ENCODE measurements around the gene PDE4B.

Gene PDE4B

DNA sequence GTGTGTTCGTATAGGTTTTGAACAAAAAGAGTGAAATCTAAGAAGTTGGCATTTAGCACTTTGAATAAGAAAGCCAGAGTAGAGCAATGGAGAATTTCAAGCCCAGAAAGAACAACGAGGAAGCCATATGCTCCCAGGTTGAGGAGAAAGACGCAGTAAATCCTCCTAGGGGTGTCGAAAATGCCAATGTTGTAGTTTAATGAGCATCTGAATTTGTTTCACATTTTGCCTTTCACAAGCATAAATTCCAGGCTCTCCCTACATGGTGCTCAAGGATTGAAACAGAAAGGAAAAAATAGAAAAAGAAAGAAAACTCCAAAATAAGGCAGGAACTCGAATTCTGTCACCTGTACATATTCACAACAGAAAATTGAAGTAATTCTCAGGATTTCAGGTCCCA, 476.5 kb downstream of the PDE4B start:
- TF ChIP-seq CTCF (IDR thresholded peaks at IDR 0.05; ENCODE audit: low read depth, low read length), result no peak
- DNase-seq (ENCODE audit: low read depth, low spot score), result no peak
- in situ Hi-C loops (cut with HindIII; ENCODE audit: low sequenced_read_pairs), result loop anchor here (25.0 kb wide), 1 partner anchor 168 kb away; no protein-coding TSS in a partner anchor
- H3K4me3 ChIP-seq (ENCODE audit: low read depth, low read length), result no peak overlapping the region

GRCh38 chr1:66270119-66270812, 477.6 kb downstream of the PDE4B start:
- no peak overlapping the region for H3K4me3 ChIP-seq (ENCODE audit: low read depth, low read length)
- in situ Hi-C loops (cut with HindIII; ENCODE audit: low sequenced_read_pairs), result loop anchor here (25.0 kb wide), 1 partner anchor 167 kb away; no protein-coding TSS in a partner anchor
- no peak for DNase-seq (ENCODE audit: low read depth, low spot score)
- TF ChIP-seq CTCF (IDR thresholded peaks at IDR 0.05; ENCODE audit: low read depth, low read length), result no peak

GRCh38 chr1:66271216-66271903, 478.7 kb downstream of the PDE4B start:
- in situ Hi-C loops (cut with HindIII; ENCODE audit: low sequenced_read_pairs), result loop anchor here (25.0 kb wide), 1 partner anchor 166 kb away; no protein-coding TSS in a partner anchor

GRCh38 chr1:66271904-66272254, 479.2 kb downstream of the PDE4B start:
- H3K4me3 ChIP-seq (ENCODE audit: low read depth, low read length), result no peak overlapping the region

More at GRCh38 chr1:66271216-66271903, 478.7 kb downstream of the PDE4B start:
- H3K4me3 ChIP-seq (ENCODE audit: low read depth, low read length), result peak overlapping the region; percentile 3
- no peak for TF ChIP-seq CTCF (IDR thresholded peaks at IDR 0.05; ENCODE audit: low read depth, low read length)
- peak; percentile 98 for DNase-seq (ENCODE audit: low read depth, low spot score)

GRCh38 chr1:66273656-66274055, 481.0 kb downstream of the PDE4B start:
- in situ Hi-C loops (cut with HindIII; ENCODE audit: low sequenced_read_pairs), result loop anchor here (25.0 kb wide), 1 partner anchor 164 kb away; no protein-coding TSS in a partner anchor

More at GRCh38 chr1:66271904-66272254, 479.2 kb downstream of the PDE4B start:
- DNase-seq (ENCODE audit: low read depth, low spot score), result peak; percentile 43
- in situ Hi-C loops (cut with HindIII; ENCODE audit: low sequenced_read_pairs), result loop anchor here (25.0 kb wide), 1 partner anchor 165 kb away; no protein-coding TSS in a partner anchor
- no peak for TF ChIP-seq CTCF (IDR thresholded peaks at IDR 0.05; ENCODE audit: low read depth, low read length)

More at GRCh38 chr1:66273656-66274055, 481.0 kb downstream of the PDE4B start:
- TF ChIP-seq CTCF (IDR thresholded peaks at IDR 0.05; ENCODE audit: low read depth, low read length), result no peak
- H3K4me3 ChIP-seq (ENCODE audit: low read depth, low read length), result no peak overlapping the region
- no peak for DNase-seq (ENCODE audit: low read depth, low spot score)

All from astrocyte of the spinal cord (primary cell).